WTC11 (cell line): ENCODE measurements around the gene FA2H. TPM values are rescaled to one million over a fixed set of nuclear protein-coding genes. Genes with fewer than 3 reads are reported as not detected.
"Not testable (repeated sequence)": the region's sequence is repeated elsewhere in the genome, so short reads cannot be mapped to it uniquely, and the experiment has no call there.

ENCODE experiments used
- ATAC-seq: fragments of 200-7000 bp; cut with Tn5 transposase; 2 replicates; pipeline ENCODE4 v1.10.0; 2021; ENCODE audit warnings: mild to moderate bottlenecking, moderate library complexity
- CTCF ChIA-PET: fragments of 300-600 bp; sonication (Branson Sonifier 250); formaldehyde crosslinking; loops from one replicate; lab custom pipeline; 2021; ENCODE audit warnings: antibody characterized with exemption; lab: Charles Lee
- POLR2A ChIA-PET: fragments of 350-600 bp; sonication (Branson Sonifier 250); formaldehyde crosslinking; loops from one replicate; lab custom pipeline; 2021; ENCODE audit warnings: antibody characterized with exemption; lab: Charles Lee
- DNase-seq: peaks from one replicate; pipeline ENCODE4 v3.0.0; 2021; ENCODE audit warnings: low spot score
- H3K27ac Mint-ChIP-seq: 2 replicates; pipeline ENCODE4 v1.8.0; 2021; ENCODE audit warnings: mixed read lengths
- H3K27me3 Mint-ChIP-seq: 2 replicates; pipeline ENCODE4 v1.8.0; 2021; ENCODE audit warnings: low read depth, mild to moderate bottlenecking, moderate library complexity, mixed read lengths
- H3K36me3 Mint-ChIP-seq: 2 replicates; pipeline ENCODE4 v1.8.0; 2021; ENCODE audit warnings: mixed read lengths
- H3K4me1 Mint-ChIP-seq: 2 replicates; pipeline ENCODE4 v1.8.0; 2022; ENCODE audit warnings: mixed read lengths
- H3K4me3 Mint-ChIP-seq: 2 replicates; pipeline ENCODE4 v1.8.0; 2021; ENCODE audit warnings: mild to moderate bottlenecking, moderate library complexity, mixed read lengths
- H3K9me3 Mint-ChIP-seq: 2 replicates; pipeline ENCODE4 v1.8.0; 2021; ENCODE audit warnings: mixed read lengths
- ATF1 ChIP-seq: sonication (generic); formaldehyde crosslinking; IDR thresholded peaks from 2 replicates; pipeline ENCODE4 v1.8.1; 2023; ENCODE audit warnings: mild to moderate bottlenecking, moderate library complexity, missing genetic modification reagents
- CBFB ChIP-seq: sonication (generic); formaldehyde crosslinking; IDR thresholded peaks from 2 replicates; pipeline ENCODE4 v1.8.1; 2022; ENCODE audit warnings: mild to moderate bottlenecking, low read depth, missing genetic modification reagents
- CREB1 ChIP-seq: sonication (generic); formaldehyde crosslinking; IDR thresholded peaks from 2 replicates; pipeline ENCODE4 v1.8.0; 2023; ENCODE audit warnings: mild to moderate bottlenecking, missing genetic modification reagents
- EMX1 ChIP-seq: fragments of 250-450 bp; sonication (Bioruptor Pico); IDR thresholded peaks from 2 replicates; pipeline ENCODE4 v1.8.0; 2021; ENCODE audit warnings: mild to moderate bottlenecking
- ETV6 ChIP-seq: sonication (generic); formaldehyde crosslinking; IDR thresholded peaks from 2 replicates; pipeline ENCODE4 v1.8.1; 2022; ENCODE audit warnings: mild to moderate bottlenecking, missing genetic modification reagents
- FOXP4 ChIP-seq: sonication (generic); formaldehyde crosslinking; IDR thresholded peaks from 2 replicates; pipeline ENCODE4 v1.8.0; 2022; ENCODE audit warnings: mild to moderate bottlenecking, missing genetic modification reagents
- GABPB1 ChIP-seq: sonication (generic); formaldehyde crosslinking; IDR thresholded peaks from 2 replicates; pipeline ENCODE4 v1.8.1; 2023; ENCODE audit warnings: mild to moderate bottlenecking, missing genetic modification reagents
- NFYB ChIP-seq: sonication (generic); formaldehyde crosslinking; conservative IDR thresholded peaks from 2 replicates; pipeline ENCODE4 v1.8.0; 2022; ENCODE audit warnings: low read depth, missing genetic modification reagents
- NR2C2 ChIP-seq: sonication (generic); formaldehyde crosslinking; IDR thresholded peaks from 2 replicates; pipeline ENCODE4 v1.8.0; 2022; ENCODE audit warnings: mild to moderate bottlenecking, missing genetic modification reagents
- OVOL2 ChIP-seq: fragments of 250-450 bp; sonication (Bioruptor Pico); IDR thresholded peaks from 2 replicates; pipeline ENCODE4 v1.9.0; 2021; ENCODE audit warnings: mild to moderate bottlenecking, borderline replicate concordance
- PRRX2 ChIP-seq: fragments of 250-450 bp; sonication (Bioruptor Pico); IDR thresholded peaks from 2 replicates; pipeline ENCODE4 v1.8.0; 2021; ENCODE audit warnings: mild to moderate bottlenecking
- RELA ChIP-seq: sonication (generic); formaldehyde crosslinking; IDR thresholded peaks from 2 replicates; pipeline ENCODE4 v1.8.1; 2022; ENCODE audit warnings: missing genetic modification reagents, mild to moderate bottlenecking, borderline replicate concordance
- SOX15 ChIP-seq: fragments of 250-450 bp; sonication (Bioruptor Pico); IDR thresholded peaks from 2 replicates; pipeline ENCODE4 v1.9.0; 2021; ENCODE audit warnings: mild to moderate bottlenecking
- ZBTB21 ChIP-seq: sonication (generic); formaldehyde crosslinking; IDR thresholded peaks from 2 replicates; pipeline ENCODE4 v1.8.1; 2023; ENCODE audit warnings: mild to moderate bottlenecking, missing genetic modification reagents, borderline replicate concordance
- ZBTB43 ChIP-seq: sonication (generic); formaldehyde crosslinking; IDR thresholded peaks from 2 replicates; pipeline ENCODE4 v1.8.1; 2023; ENCODE audit warnings: mild to moderate bottlenecking, missing genetic modification reagents
- ZNF121 ChIP-seq: sonication (generic); formaldehyde crosslinking; IDR thresholded peaks from 2 replicates; pipeline ENCODE4 v1.8.0; 2023; ENCODE audit warnings: missing genetic modification reagents
- ZNF281 ChIP-seq: sonication (generic); formaldehyde crosslinking; IDR thresholded peaks from 2 replicates; pipeline ENCODE4 v1.8.0; 2023; ENCODE audit warnings: mild to moderate bottlenecking, missing genetic modification reagents
- ZNF317 ChIP-seq: sonication (generic); formaldehyde crosslinking; IDR thresholded peaks from 2 replicates; pipeline ENCODE4 v1.8.1; 2023; ENCODE audit warnings: low read depth, mild to moderate bottlenecking, moderate library complexity, missing genetic modification reagents, borderline replicate concordance
- ZNF512 ChIP-seq: sonication (generic); formaldehyde crosslinking; IDR thresholded peaks from 2 replicates; pipeline ENCODE4 v1.8.1; 2022; ENCODE audit warnings: missing genetic modification reagents, borderline replicate concordance
- total RNA-seq: library from RNA; stranded (reverse); gene quantifications from 3 replicates; pipeline ENCODE4 v1.2.3, GENCODE V29; 2021

The FA2H gene
- total RNA-seq, 1 experiment from 2014 or later: 10.9 TPM

- TF ChIP-seq ZNF281: no peak
- TF ChIP-seq OVOL2 (CRISPR knock-in tag): no peak
- no peak for TF ChIP-seq PRRX2
- TF ChIP-seq GABPB1 (CRISPR knock-in tag): no peak
- TF ChIP-seq NR2C2: no peak
- TF ChIP-seq ZBTB43 (CRISPR knock-in tag): no peak
- TF ChIP-seq ZBTB21 (CRISPR knock-in tag): no peak
- TF ChIP-seq ATF1 (CRISPR knock-in tag): no peak
- no peak for TF ChIP-seq CREB1 (CRISPR knock-in tag)
Measured at GRCh38 chr16:74723256-74723655, 51.4 kb downstream of the FA2H start (continued).

- H3K27me3 Mint-ChIP-seq, H3K4me3 Mint-ChIP-seq: not testable (repeated sequence)
Measured at GRCh38 chr16:74722156-74722555, 52.5 kb downstream of the FA2H start.

GRCh38 chr16:74721716-74722115 lies 52.9 kb downstream of the FA2H start:
- ChIA-PET CTCF (interaction anchor here (1.4 to 1.6 kb wide), 2 partner anchors 53 to 141 kb away, joined by 4 read pairs; partner anchors contain the start of gene FA2H), POLR2A (no interaction called here)
- Mint-ChIP-seq H3K36me3 (peaks cover 3% of the 10 kb centered on the region), H3K27ac (no peak overlapping the region), H3K4me1 (peaks cover 4% of the 10 kb centered on the region; the same call in 1 of the 2 replicates), H3K4me3 (no peak overlapping the region), H3K9me3 (peaks cover 4% of the 10 kb centered on the region), H3K27me3 (no peaks in the 10 kb centered on the region)
- DNase-seq (no peak), ATAC-seq (no peak)
- no peak for TF ChIP-seq ETV6

More at GRCh38 chr16:74722156-74722555, 52.5 kb downstream of the FA2H start:
- peak; percentile 70; the same call in 1 of the 2 replicates for TF ChIP-seq ZNF121 (CRISPR knock-in tag)
- DNase-seq, H3K4me1 Mint-ChIP-seq, ATAC-seq, H3K9me3 Mint-ChIP-seq, H3K36me3 Mint-ChIP-seq, H3K27ac Mint-ChIP-seq, POLR2A ChIA-PET: not testable (repeated sequence)
- CTCF ChIA-PET: interaction anchor here (1.4 to 3.7 kb wide), 2 partner anchors 12 to 140 kb away, joined by 4 to 20 read pairs; no protein-coding TSS in a partner anchor

- Mint-ChIP-seq H3K36me3 (no peaks in the 10 kb centered on the region), H3K9me3 (no peaks in the 10 kb centered on the region), H3K27ac (no peak overlapping the region), H3K27me3 (no peaks in the 10 kb centered on the region), H3K4me1 (peaks cover 4% of the 10 kb centered on the region; the same call in 1 of the 2 replicates), H3K4me3 (no peak overlapping the region)
- ATAC-seq (no peak), DNase-seq (no peak)
- CTCF ChIA-PET: interaction anchor here (0.6 to 1.6 kb wide), 2 partner anchors 9 to 54 kb away, joined by 3 to 4 read pairs; partner anchors contain the start of gene FA2H
- POLR2A ChIA-PET: no interaction called here
- TF ChIP-seq NFYB (CRISPR knock-in tag) (no peak), EMX1 (CRISPR knock-in tag) (no peak), SOX15 (CRISPR knock-in tag) (no peak), ZBTB43 (CRISPR knock-in tag) (no peak), ZNF317 (CRISPR knock-in tag) (no peak), FOXP4 (CRISPR knock-in tag) (no peak), RELA (CRISPR knock-in tag) (no peak), ZNF121 (CRISPR knock-in tag) (no peak), ZNF512 (no peak), CBFB (CRISPR knock-in tag) (no peak)
Measured at GRCh38 chr16:74720579-74720978, 54.0 kb downstream of the FA2H start.
